HG03097 (cell line): ENCODE data around the gene DPP8.
"Not testable (repeated sequence)": the region's sequence is repeated elsewhere in the genome, so short reads cannot be mapped to it uniquely, and the experiment has no call there.

Experiments
- ATAC-seq: cut with Tn5 transposase; IDR thresholded peaks from one replicate; pipeline ENCODE4 v1.9.1; 2021; ENCODE audit not compliant: unreplicated experiment, low FRiP score

Gene DPP8

GRCh38 chr15:65408324-65409035 is 109.0 kb downstream of the DPP8 start:
- ATAC-seq: no peak

GRCh38 chr15:65406424-65407000 is 111.0 kb downstream of the DPP8 start:
- no peak for ATAC-seq

GRCh38 chr15:65405791-65406423 is 111.6 kb downstream of the DPP8 start:
- no peak for ATAC-seq

- ATAC-seq: no peak
Observed at GRCh38 chr15:65404186-65404872, 113.2 kb downstream of the DPP8 start.

GRCh38 chr15:65402961-65403360 is 114.5 kb downstream of the DPP8 start:
- no peak for ATAC-seq

GRCh38 chr15:65401611-65402240 is 115.8 kb downstream of the DPP8 start:
- ATAC-seq: no peak

- no peak for ATAC-seq
Observed at GRCh38 chr15:65400760-65401610, 116.5 kb downstream of the DPP8 start.

- ATAC-seq: no peak
Observed at GRCh38 chr15:65399997-65400396, 117.5 kb downstream of the DPP8 start.

GRCh38 chr15:65399001-65399706 is 118.3 kb downstream of the DPP8 start:
- ATAC-seq: no peak

GRCh38 chr15:65398486-65398885 is 119.0 kb downstream of the DPP8 start:
- not testable (repeated sequence) for ATAC-seq

GRCh38 chr15:65396965-65397317 is 120.5 kb downstream of the DPP8 start:
- no peak for ATAC-seq

- ATAC-seq: no peak
Observed at GRCh38 chr15:65396283-65396964, 121.1 kb downstream of the DPP8 start.

- no peak for ATAC-seq
Observed at GRCh38 chr15:65395567-65396202, 121.8 kb downstream of the DPP8 start.

GRCh38 chr15:65394936-65395335 is 122.6 kb downstream of the DPP8 start:
- no peak for ATAC-seq

GRCh38 chr15:65394280-65394789 is 123.2 kb downstream of the DPP8 start:
- ATAC-seq: no peak

- ATAC-seq: no peak
Observed at GRCh38 chr15:65393557-65393956, 123.9 kb downstream of the DPP8 start.

GRCh38 chr15:65393091-65393490 is 124.4 kb downstream of the DPP8 start:
- ATAC-seq: no peak
